Measurements from ENCODE around the gene WNT2B. TPM values are rescaled to one million over a fixed set of nuclear protein-coding genes. Genes with fewer than 3 reads are reported as not detected.

WNT2B gene
- total RNA-seq, 1 experiment from 2014 or later: 1.6 TPM

DNA sequence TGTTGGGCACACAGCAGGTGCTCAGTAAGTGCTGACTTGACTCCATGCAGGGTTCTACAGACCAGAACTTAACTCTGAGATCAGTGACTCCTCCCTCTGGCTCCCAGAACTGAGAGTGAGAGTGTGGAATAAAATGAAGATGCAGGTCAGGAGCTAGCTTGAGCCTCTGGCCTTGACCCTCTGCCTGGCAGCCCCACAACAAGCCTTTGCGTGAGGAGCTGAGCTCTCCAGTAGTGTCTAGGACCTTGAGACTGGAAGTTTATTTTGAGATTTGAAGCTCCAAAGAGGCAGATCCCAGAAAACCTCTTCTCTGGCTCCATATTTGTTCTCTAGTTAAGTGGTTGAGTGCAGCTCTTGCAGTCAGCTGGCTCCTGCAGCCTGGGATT lies 3.4 kb upstream of the WNT2B start:
- H3K27ac ChIP-seq (ENCODE audit: low read length): no peak overlapping the region
- in situ Hi-C loops (cut with HindIII; ENCODE audit: low pct_unique_long_range_greater_than_20kb, low sequenced_read_pairs) (no loop called here), intact Hi-C loops (cut with micrococcal nuclease; ENCODE audit: unreplicated experiment) (loop anchor here (10.0 kb wide), 1 partner anchor 109 kb away; the partner anchor contains the start of genes CAPZA1 and ST7L)
- ChIA-PET POLR2A (no interaction called here), CTCF (no interaction called here)
- H3K27me3 ChIP-seq (ENCODE audit: control insufficient read depth, insufficient read depth, low read length): no peaks in the 10 kb centered on the region
- TF ChIP-seq, protein P1, sequence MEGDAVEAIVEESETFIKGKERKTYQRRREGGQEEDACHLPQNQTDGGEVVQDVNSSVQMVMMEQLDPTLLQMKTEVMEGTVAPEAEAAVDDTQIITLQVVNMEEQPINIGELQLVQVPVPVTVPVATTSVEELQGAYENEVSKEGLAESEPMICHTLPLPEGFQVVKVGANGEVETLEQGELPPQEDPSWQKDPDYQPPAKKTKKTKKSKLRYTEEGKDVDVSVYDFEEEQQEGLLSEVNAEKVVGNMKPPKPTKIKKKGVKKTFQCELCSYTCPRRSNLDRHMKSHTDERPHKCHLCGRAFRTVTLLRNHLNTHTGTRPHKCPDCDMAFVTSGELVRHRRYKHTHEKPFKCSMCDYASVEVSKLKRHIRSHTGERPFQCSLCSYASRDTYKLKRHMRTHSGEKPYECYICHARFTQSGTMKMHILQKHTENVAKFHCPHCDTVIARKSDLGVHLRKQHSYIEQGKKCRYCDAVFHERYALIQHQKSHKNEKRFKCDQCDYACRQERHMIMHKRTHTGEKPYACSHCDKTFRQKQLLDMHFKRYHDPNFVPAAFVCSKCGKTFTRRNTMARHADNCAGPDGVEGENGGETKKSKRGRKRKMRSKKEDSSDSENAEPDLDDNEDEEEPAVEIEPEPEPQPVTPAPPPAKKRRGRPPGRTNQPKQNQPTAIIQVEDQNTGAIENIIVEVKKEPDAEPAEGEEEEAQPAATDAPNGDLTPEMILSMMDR (IDR thresholded peaks at IDR 0.05): no peak
- TF ChIP-seq, protein P2, sequence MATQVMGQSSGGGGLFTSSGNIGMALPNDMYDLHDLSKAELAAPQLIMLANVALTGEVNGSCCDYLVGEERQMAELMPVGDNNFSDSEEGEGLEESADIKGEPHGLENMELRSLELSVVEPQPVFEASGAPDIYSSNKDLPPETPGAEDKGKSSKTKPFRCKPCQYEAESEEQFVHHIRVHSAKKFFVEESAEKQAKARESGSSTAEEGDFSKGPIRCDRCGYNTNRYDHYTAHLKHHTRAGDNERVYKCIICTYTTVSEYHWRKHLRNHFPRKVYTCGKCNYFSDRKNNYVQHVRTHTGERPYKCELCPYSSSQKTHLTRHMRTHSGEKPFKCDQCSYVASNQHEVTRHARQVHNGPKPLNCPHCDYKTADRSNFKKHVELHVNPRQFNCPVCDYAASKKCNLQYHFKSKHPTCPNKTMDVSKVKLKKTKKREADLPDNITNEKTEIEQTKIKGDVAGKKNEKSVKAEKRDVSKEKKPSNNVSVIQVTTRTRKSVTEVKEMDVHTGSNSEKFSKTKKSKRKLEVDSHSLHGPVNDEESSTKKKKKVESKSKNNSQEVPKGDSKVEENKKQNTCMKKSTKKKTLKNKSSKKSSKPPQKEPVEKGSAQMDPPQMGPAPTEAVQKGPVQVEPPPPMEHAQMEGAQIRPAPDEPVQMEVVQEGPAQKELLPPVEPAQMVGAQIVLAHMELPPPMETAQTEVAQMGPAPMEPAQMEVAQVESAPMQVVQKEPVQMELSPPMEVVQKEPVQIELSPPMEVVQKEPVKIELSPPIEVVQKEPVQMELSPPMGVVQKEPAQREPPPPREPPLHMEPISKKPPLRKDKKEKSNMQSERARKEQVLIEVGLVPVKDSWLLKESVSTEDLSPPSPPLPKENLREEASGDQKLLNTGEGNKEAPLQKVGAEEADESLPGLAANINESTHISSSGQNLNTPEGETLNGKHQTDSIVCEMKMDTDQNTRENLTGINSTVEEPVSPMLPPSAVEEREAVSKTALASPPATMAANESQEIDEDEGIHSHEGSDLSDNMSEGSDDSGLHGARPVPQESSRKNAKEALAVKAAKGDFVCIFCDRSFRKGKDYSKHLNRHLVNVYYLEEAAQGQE (IDR thresholded peaks at IDR 0.05; ENCODE audit: insufficient read depth in 1 of 2, low read depth in 2 of 2, low read length in 1 of 2): no peak
- no peak for TF ChIP-seq TCF7L2 (IDR thresholded peaks at IDR 0.05; ENCODE audit: low read depth, low read length)
- no peak for TF ChIP-seq POLR2AphosphoS5 (IDR thresholded peaks at IDR 0.05; ENCODE audit: low read depth, low read length)
- TF ChIP-seq SIN3A (IDR thresholded peaks at IDR 0.05; ENCODE audit: borderline replicate concordance, insufficient read depth, low read depth, low read length): no peak
- no peak overlapping the region for H3K4me3 ChIP-seq (ENCODE audit: low read depth in 2 of 2, low read length in 2 of 2)
- ATAC-seq (no peak), DNase-seq (ENCODE audit: low read depth, low spot score) (no peak)
- no peaks in the 10 kb centered on the region for H3K36me3 ChIP-seq (ENCODE audit: control insufficient read depth, insufficient read depth, low read length)
- no peaks in the 10 kb centered on the region for H3K9me3 ChIP-seq (ENCODE audit: control insufficient read depth, insufficient read depth, low read depth, low read length)
- BruUV-seq (replicated peaks): no TSS peak
- no peaks in the 10 kb centered on the region; the same call in 1 of the 2 replicates for H3K4me1 ChIP-seq (ENCODE audit: control insufficient read depth, insufficient read depth, low read length)

DNA sequence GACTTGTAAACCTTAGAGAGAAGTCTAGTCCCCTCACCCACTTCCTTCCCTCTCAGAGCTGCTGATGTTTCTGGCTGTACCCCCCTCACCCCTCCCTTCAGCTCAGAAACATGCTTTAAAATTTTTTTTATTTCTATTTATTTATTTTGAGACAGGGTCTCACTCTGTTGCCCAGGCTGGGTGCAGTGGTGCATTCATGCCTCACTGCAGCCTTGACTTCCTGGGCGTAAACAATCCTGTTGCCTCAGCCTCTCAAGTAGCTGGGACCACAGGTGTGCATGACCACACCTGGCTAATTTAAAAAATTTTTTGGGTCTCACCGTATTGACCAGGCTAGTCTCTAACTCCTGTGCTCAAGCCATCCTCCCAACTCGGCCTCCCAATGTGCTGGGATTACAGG lies 2.9 kb upstream of the WNT2B start:
- ATAC-seq (no peak), DNase-seq (ENCODE audit: low read depth, low spot score) (no peak)
- H3K27me3 ChIP-seq (ENCODE audit: control insufficient read depth, insufficient read depth, low read length): no peaks in the 10 kb centered on the region
- H3K36me3 ChIP-seq (ENCODE audit: control insufficient read depth, insufficient read depth, low read length): no peaks in the 10 kb centered on the region
- ChIA-PET CTCF (no interaction called here), POLR2A (no interaction called here)
- H3K4me3 ChIP-seq (ENCODE audit: low read depth in 2 of 2, low read length in 2 of 2): no peak overlapping the region
- intact Hi-C loops (cut with micrococcal nuclease; ENCODE audit: unreplicated experiment) (loop anchor here (10.0 kb wide), 1 partner anchor 109 kb away; the partner anchor contains the start of genes CAPZA1 and ST7L), in situ Hi-C loops (cut with HindIII; ENCODE audit: low pct_unique_long_range_greater_than_20kb, low sequenced_read_pairs) (no loop called here)
- no peaks in the 10 kb centered on the region; the same call in 1 of the 2 replicates for H3K4me1 ChIP-seq (ENCODE audit: control insufficient read depth, insufficient read depth, low read length)
- no TSS peak for BruUV-seq (replicated peaks)
- no peak overlapping the region for H3K27ac ChIP-seq (ENCODE audit: low read length)
- no peak for TF ChIP-seq POLR2AphosphoS5 (IDR thresholded peaks at IDR 0.05; ENCODE audit: low read depth, low read length)
- no peak for TF ChIP-seq SIN3A (IDR thresholded peaks at IDR 0.05; ENCODE audit: borderline replicate concordance, insufficient read depth, low read depth, low read length)
- no peak for TF ChIP-seq TCF7L2 (IDR thresholded peaks at IDR 0.05; ENCODE audit: low read depth, low read length)
- TF ChIP-seq, protein P1 (IDR thresholded peaks at IDR 0.05): no peak
- TF ChIP-seq, protein P2 (IDR thresholded peaks at IDR 0.05; ENCODE audit: insufficient read depth in 1 of 2, low read depth in 2 of 2, low read length in 1 of 2): no peak
- no peaks in the 10 kb centered on the region for H3K9me3 ChIP-seq (ENCODE audit: control insufficient read depth, insufficient read depth, low read depth, low read length)

Measured in Panc1 (cell line).